Effector CD8-positive, alpha-beta T cell (primary cell): ENCODE measurements around the gene ZDHHC6.
"Not testable (repeated sequence)": the region's sequence is repeated elsewhere in the genome, so short reads cannot be mapped to it uniquely, and the experiment has no call there.

Experiments
- DNase-seq: peaks from one replicate; lab custom pipeline; 2025; lab: John Stamatoyannopoulos, UW

Gene ZDHHC6

GRCh38 chr10:112446055-112446854 lies 459 bp downstream of the ZDHHC6 start:
- no peak for DNase-seq

GRCh38 chr10:112442063-112442462 lies 4.7 kb downstream of the ZDHHC6 start:
- DNase-seq: no peak

- no peak for DNase-seq
Measured at GRCh38 chr10:112441520-112441919, 5.2 kb downstream of the ZDHHC6 start.

GRCh38 chr10:112438356-112438755 lies 8.4 kb downstream of the ZDHHC6 start:
- no peak for DNase-seq

- DNase-seq: no peak
Measured at GRCh38 chr10:112434988-112435619, 11.6 kb downstream of the ZDHHC6 start.

GRCh38 chr10:112433136-112433535 lies 13.6 kb downstream of the ZDHHC6 start:
- no peak for DNase-seq

- no peak for DNase-seq
Measured at GRCh38 chr10:112429654-112430230, 17.0 kb downstream of the ZDHHC6 start.

- no peak for DNase-seq
Measured at GRCh38 chr10:112429147-112429546, 17.6 kb downstream of the ZDHHC6 start.

- DNase-seq: no peak
Measured at GRCh38 chr10:112426111-112426510, 20.6 kb downstream of the ZDHHC6 start.

- DNase-seq: no peak
Measured at GRCh38 chr10:112424651-112425050, 22.1 kb downstream of the ZDHHC6 start.

GRCh38 chr10:112421731-112422130 lies 25.0 kb downstream of the ZDHHC6 start:
- DNase-seq: no peak

GRCh38 chr10:112412696-112413095 lies 34.0 kb downstream of the ZDHHC6 start:
- no peak for DNase-seq

- DNase-seq: no peak
Measured at GRCh38 chr10:112409755-112410154, 37.0 kb downstream of the ZDHHC6 start.

GRCh38 chr10:112409299-112409698 lies 37.4 kb downstream of the ZDHHC6 start:
- no peak for DNase-seq

GRCh38 chr10:112407696-112408095 lies 39.0 kb downstream of the ZDHHC6 start:
- no peak for DNase-seq

- not testable (repeated sequence) for DNase-seq
Measured at GRCh38 chr10:112406806-112407205, 39.9 kb downstream of the ZDHHC6 start.

GRCh38 chr10:112404617-112405016 lies 42.1 kb downstream of the ZDHHC6 start:
- no peak for DNase-seq

GRCh38 chr10:112402917-112403316 lies 43.8 kb downstream of the ZDHHC6 start:
- no peak for DNase-seq

- DNase-seq: no peak
Measured at GRCh38 chr10:112397592-112397991, 49.1 kb downstream of the ZDHHC6 start.

- no peak for DNase-seq
Measured at GRCh38 chr10:112395809-112396530, 50.7 kb downstream of the ZDHHC6 start.

- no peak for DNase-seq
Measured at GRCh38 chr10:112394475-112394875, 52.2 kb downstream of the ZDHHC6 start.

- DNase-seq: no peak
Measured at GRCh38 chr10:112393827-112394226, 52.9 kb downstream of the ZDHHC6 start.
